ENCODE measurements around the gene ABCA13.

GRCh38 chr7:48466713-48467112 lies 295.5 kb downstream of the ABCA13 start:
- TF ChIP-seq CTCF (IDR thresholded peaks at IDR 0.05; ENCODE audit: insufficient read depth, low read length) (no peak), REST (IDR thresholded peaks at IDR 0.05; ENCODE audit: insufficient replicate concordance, low read depth) (no peak), POLR2AphosphoS5 (IDR thresholded peaks at IDR 0.05; ENCODE audit: low read depth) (no peak), GABPA (IDR thresholded peaks at IDR 0.05; ENCODE audit: low read depth) (no peak)
